Measurements from ENCODE around the gene RSL24D1.
A peak's percentile ranks its signal among the peaks of the same experiment; 100 is the strongest.

RSL24D1 gene

DNA sequence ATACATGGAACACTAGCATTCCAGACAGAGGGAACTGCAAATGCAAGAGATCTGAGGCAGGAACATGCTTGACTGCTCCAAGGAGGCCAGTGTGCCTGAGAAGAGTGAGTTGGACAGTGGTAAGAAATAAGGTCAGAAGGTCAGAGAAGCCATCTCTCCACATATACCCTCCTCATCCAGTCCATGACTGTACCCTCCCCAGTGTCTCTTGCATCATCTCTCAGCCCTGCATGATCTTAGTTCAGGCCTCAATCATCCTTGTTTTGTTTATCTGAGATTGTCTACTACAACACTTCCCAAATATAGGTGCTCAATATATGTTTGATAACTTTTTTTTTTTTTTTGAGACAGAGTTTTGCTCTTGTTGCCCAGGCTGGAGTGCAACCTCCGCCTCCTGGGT lies 5.5 kb upstream of the RSL24D1 start:
- Histone ChIP-seq H3K9ac (ENCODE audit: low read length) (no peak overlapping the region), H3K9me3 (ENCODE audit: low read length) (no peaks in the 10 kb centered on the region), H3K4me3 (ENCODE audit: low read depth in 1 of 2, low read length in 2 of 2) (no peak overlapping the region), H3K27ac (ENCODE audit: low read depth, low read length) (no peak overlapping the region), H3K27me3 (ENCODE audit: control insufficient read depth in 1 of 2, insufficient read depth in 2 of 2, low read length in 2 of 2) (no peaks in the 10 kb centered on the region), H3K36me3 (ENCODE audit: insufficient read depth, low read length) (peaks cover 10% of the 10 kb centered on the region), H3K4me1 (ENCODE audit: insufficient read depth, low read length) (peaks cover 6% of the 10 kb centered on the region)

DNA sequence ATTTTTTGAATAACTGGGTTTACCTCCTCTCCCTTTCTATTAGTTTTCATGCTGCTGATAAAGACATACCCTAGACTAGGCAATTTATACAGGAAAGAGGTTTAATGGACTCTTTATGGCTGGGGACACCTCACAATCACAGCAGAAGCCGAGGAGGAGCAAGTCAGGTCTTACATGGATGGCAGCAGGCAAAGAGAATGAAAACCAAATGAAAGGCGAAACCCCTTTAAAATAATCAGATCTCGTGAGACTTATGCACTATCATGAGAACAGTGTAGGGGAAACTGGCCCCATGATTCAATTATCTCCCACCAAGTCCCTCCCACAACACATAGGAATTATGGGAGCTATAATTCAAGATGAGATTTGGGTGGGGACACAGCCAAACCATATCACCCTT lies 2.0 kb upstream of the RSL24D1 start:
- no peak overlapping the region for H3K9ac ChIP-seq (ENCODE audit: low read length)
- H3K36me3 ChIP-seq (ENCODE audit: insufficient read depth, low read length) = no peaks in the 10 kb centered on the region
- peaks cover 27% of the 10 kb centered on the region for H3K4me1 ChIP-seq (ENCODE audit: insufficient read depth, low read length)
- no peaks in the 10 kb centered on the region for H3K27me3 ChIP-seq (ENCODE audit: control insufficient read depth in 1 of 2, insufficient read depth in 2 of 2, low read length in 2 of 2)
- no peak overlapping the region for H3K27ac ChIP-seq (ENCODE audit: low read depth, low read length)
- H3K9me3 ChIP-seq (ENCODE audit: low read length) = no peaks in the 10 kb centered on the region
- H3K4me3 ChIP-seq (ENCODE audit: low read depth in 1 of 2, low read length in 2 of 2) = no peak overlapping the region

DNA sequence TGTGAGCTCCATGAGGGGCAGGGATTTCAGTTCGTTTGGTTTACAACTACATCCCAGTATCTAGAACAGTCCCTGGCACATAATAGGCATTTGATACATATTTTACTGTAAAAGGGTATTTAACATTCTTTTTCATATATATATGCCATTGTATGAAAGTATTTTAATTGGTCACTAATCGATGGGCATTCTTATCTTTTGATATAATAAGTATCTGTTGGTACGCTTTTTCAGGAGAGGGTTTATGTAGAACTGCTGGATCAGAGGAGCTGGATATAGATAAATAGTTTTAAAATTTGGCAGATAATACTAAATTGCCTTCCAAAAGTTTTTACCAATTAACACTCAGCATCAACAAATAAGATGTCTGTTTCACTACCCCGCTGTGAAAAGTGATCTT lies 978 bp upstream of the RSL24D1 start:
- peak overlapping the region; percentile 80 for H3K27ac ChIP-seq (ENCODE audit: low read depth, low read length)
- peak overlapping the region; percentile 52 to 93 for H3K4me3 ChIP-seq (ENCODE audit: low read depth in 1 of 2, low read length in 2 of 2)
- H3K36me3 ChIP-seq (ENCODE audit: insufficient read depth, low read length) = no peaks in the 10 kb centered on the region
- H3K27me3 ChIP-seq (ENCODE audit: control insufficient read depth in 1 of 2, insufficient read depth in 2 of 2, low read length in 2 of 2) = no peaks in the 10 kb centered on the region
- H3K4me1 ChIP-seq (ENCODE audit: insufficient read depth, low read length) = peaks cover 28% of the 10 kb centered on the region
- H3K9me3 ChIP-seq (ENCODE audit: low read length) = no peaks in the 10 kb centered on the region
- peak overlapping the region; percentile 96 for H3K9ac ChIP-seq (ENCODE audit: low read length)

DNA sequence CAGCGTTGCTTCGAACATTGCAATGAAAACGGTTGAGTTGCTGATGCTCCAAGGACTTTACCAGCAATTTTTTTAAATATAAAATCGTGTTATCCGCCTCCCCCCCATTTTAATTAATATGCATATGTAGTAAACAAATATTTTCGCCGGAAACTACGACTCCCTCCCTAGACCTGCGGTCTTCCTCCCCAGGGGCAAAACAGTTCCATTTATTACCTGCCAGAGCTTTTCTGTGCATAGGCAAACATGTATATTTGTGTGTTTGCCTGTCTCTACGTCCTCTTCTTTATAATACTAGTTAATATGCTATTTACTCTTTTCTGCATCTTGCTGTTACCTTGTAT lies 593 bp upstream of the RSL24D1 start:
- Histone ChIP-seq H3K4me3 (ENCODE audit: low read depth in 1 of 2, low read length in 2 of 2) (peak overlapping the region; percentile 52 to 93), H3K4me1 (ENCODE audit: insufficient read depth, low read length) (peaks cover 28% of the 10 kb centered on the region), H3K36me3 (ENCODE audit: insufficient read depth, low read length) (peaks cover 3% of the 10 kb centered on the region), H3K27ac (ENCODE audit: low read depth, low read length) (peak overlapping the region; percentile 80), H3K27me3 (ENCODE audit: control insufficient read depth in 1 of 2, insufficient read depth in 2 of 2, low read length in 2 of 2) (no peaks in the 10 kb centered on the region), H3K9ac (ENCODE audit: low read length) (peak overlapping the region; percentile 96), H3K9me3 (ENCODE audit: low read length) (no peaks in the 10 kb centered on the region)

DNA sequence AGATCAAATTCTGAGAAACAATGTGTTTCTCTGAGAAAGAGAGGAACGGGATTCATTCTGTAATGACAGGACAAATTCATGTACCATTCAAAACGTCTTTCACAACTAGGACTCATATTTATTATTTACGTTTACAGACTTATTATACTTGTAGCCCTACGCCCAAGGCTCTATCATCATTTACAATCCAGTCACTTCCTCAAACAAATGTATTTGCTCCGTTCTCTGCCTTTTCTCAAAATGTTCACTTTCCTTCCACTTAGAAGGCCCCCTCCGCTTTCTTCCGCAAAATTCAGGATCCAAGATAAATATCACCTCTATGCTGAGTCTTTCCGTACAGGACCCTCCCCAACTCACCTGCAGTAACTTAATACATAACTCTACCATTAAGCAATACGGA lies 745 bp downstream of the RSL24D1 start:
- H3K27me3 ChIP-seq (ENCODE audit: control insufficient read depth in 1 of 2, insufficient read depth in 2 of 2, low read length in 2 of 2) = no peaks in the 10 kb centered on the region
- peak overlapping the region; percentile 96 for H3K9ac ChIP-seq (ENCODE audit: low read length)
- H3K36me3 ChIP-seq (ENCODE audit: insufficient read depth, low read length) = peaks cover 14% of the 10 kb centered on the region
- no peaks in the 10 kb centered on the region for H3K9me3 ChIP-seq (ENCODE audit: low read length)
- peaks cover 28% of the 10 kb centered on the region for H3K4me1 ChIP-seq (ENCODE audit: insufficient read depth, low read length)
- peak overlapping the region; percentile 80 for H3K27ac ChIP-seq (ENCODE audit: low read depth, low read length)
- peak overlapping the region; percentile 51 to 93 for H3K4me3 ChIP-seq (ENCODE audit: low read depth in 1 of 2, low read length in 2 of 2)

DNA sequence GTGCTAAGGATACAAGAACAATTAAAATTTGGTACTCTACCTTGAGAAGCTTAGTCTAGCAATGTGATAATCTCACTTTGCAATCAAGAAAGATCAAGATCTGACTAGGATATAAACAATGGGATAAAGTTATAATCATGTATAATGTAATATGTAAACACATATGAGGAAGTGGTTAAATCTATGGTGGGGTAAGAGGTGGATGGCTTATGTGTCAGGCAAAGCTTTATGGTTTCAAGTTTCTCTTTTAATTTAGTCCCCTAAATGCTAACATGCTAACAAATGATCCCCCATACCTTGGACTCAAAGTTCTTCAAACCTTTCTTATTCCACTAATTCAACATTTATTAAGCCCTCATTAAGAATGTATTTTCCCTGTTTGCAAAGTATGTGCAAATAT lies 2.5 kb downstream of the RSL24D1 start:
- Histone ChIP-seq H3K27ac (ENCODE audit: low read depth, low read length) (no peak overlapping the region), H3K4me1 (ENCODE audit: insufficient read depth, low read length) (peaks cover 28% of the 10 kb centered on the region), H3K9ac (ENCODE audit: low read length) (no peak overlapping the region), H3K36me3 (ENCODE audit: insufficient read depth, low read length) (peaks cover 23% of the 10 kb centered on the region), H3K9me3 (ENCODE audit: low read length) (no peaks in the 10 kb centered on the region), H3K27me3 (ENCODE audit: control insufficient read depth in 1 of 2, insufficient read depth in 2 of 2, low read length in 2 of 2) (no peaks in the 10 kb centered on the region), H3K4me3 (ENCODE audit: low read depth in 1 of 2, low read length in 2 of 2) (no peak overlapping the region)

DNA sequence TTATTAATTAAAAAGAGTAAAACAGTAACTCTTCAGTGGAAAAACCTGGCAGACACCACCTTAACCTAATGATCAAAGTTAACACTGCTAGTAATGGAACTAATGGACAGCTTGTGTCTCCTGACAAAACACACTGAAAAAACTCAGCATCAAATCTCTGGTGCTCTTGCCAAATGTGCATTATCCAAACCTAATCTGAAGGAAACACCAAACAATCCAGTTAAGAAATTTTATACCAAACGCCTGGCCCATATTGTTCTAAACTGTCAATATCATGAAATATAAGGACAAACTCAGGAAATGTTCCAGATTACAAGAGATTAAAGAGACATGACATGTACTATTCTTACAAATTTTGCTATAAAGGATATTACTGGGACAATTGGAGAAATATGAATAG lies 10.4 kb downstream of the RSL24D1 start:
- Histone ChIP-seq H3K36me3 (ENCODE audit: insufficient read depth, low read length) (peaks cover 31% of the 10 kb centered on the region), H3K27me3 (ENCODE audit: control insufficient read depth in 1 of 2, insufficient read depth in 2 of 2, low read length in 2 of 2) (no peaks in the 10 kb centered on the region), H3K9ac (ENCODE audit: low read length) (no peak overlapping the region), H3K27ac (ENCODE audit: low read depth, low read length) (no peak overlapping the region), H3K4me3 (ENCODE audit: low read depth in 1 of 2, low read length in 2 of 2) (no peak overlapping the region), H3K4me1 (ENCODE audit: insufficient read depth, low read length) (peaks cover 6% of the 10 kb centered on the region), H3K9me3 (ENCODE audit: low read length) (no peaks in the 10 kb centered on the region)

DNA sequence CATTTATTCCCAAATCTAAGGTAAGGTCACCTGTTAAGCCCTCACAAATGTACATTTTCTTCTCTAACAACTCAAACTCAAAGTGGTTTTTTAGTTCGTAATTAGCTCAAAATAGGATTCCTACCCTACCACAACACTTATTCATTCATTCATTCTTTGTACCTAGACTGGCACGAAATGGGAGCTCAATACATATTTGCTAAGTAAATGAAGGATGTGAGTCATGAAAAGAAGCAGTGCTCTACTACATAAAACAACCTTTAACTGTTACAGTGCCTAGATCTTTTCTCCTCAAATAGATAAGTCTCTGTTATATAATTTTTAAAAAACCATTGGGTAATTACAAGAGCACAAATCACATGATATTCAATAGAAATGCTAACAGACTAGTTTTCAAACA lies 13.1 kb downstream of the RSL24D1 start:
- no peaks in the 10 kb centered on the region for H3K9me3 ChIP-seq (ENCODE audit: low read length)
- no peak overlapping the region for H3K4me3 ChIP-seq (ENCODE audit: low read depth in 1 of 2, low read length in 2 of 2)
- H3K27ac ChIP-seq (ENCODE audit: low read depth, low read length) = no peak overlapping the region
- peaks cover 32% of the 10 kb centered on the region for H3K36me3 ChIP-seq (ENCODE audit: insufficient read depth, low read length)
- no peaks in the 10 kb centered on the region for H3K27me3 ChIP-seq (ENCODE audit: control insufficient read depth in 1 of 2, insufficient read depth in 2 of 2, low read length in 2 of 2)
- H3K4me1 ChIP-seq (ENCODE audit: insufficient read depth, low read length) = peaks cover 6% of the 10 kb centered on the region
- no peak overlapping the region for H3K9ac ChIP-seq (ENCODE audit: low read length)

DNA sequence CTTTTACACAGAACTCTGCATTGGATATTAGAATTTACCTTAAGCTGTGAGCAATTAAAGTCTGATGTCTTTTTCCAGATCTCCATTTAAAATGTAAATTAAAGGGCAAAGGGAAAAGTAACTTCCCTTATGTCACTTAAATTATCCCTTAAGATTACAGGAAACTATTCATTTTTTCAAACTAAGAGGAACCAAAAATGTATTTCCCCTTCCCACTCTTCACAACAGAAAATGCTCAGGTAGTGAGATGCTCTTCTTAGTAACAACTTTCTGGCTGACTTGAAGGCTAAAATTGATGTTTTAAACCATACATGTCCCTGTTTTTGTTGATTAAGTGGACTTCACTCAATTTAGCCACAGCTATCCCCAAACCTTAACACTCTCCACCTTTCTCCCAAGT lies 17.6 kb downstream of the RSL24D1 start:
- Histone ChIP-seq H3K36me3 (ENCODE audit: insufficient read depth, low read length) (peaks cover 26% of the 10 kb centered on the region), H3K9me3 (ENCODE audit: low read length) (no peaks in the 10 kb centered on the region), H3K4me3 (ENCODE audit: low read depth in 1 of 2, low read length in 2 of 2) (no peak overlapping the region), H3K4me1 (ENCODE audit: insufficient read depth, low read length) (no peaks in the 10 kb centered on the region), H3K9ac (ENCODE audit: low read length) (no peak overlapping the region), H3K27ac (ENCODE audit: low read depth, low read length) (no peak overlapping the region), H3K27me3 (ENCODE audit: control insufficient read depth in 1 of 2, insufficient read depth in 2 of 2, low read length in 2 of 2) (no peaks in the 10 kb centered on the region)

DNA sequence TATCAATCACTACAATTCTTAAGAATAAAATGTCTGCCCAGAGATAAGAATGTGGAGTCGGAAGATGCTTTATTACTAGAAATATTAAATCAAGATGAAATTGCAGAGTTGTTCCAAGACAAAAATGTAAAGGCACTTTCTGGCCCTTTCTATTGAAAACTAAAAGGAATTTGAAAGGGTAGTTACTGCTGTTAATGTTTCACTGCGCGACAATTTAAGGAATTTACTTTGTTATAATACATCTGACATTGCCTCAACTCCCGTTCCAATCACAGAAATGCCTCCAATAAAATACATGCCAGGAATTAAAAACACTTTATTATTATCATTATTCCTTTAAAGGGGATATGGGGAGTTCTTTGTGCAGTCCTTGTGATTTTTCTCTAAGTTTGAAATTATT lies 26.4 kb downstream of the RSL24D1 start:
- Histone ChIP-seq H3K4me1 (ENCODE audit: insufficient read depth, low read length) (no peaks in the 10 kb centered on the region), H3K9me3 (ENCODE audit: low read length) (no peaks in the 10 kb centered on the region), H3K4me3 (ENCODE audit: low read depth in 1 of 2, low read length in 2 of 2) (no peak overlapping the region), H3K36me3 (ENCODE audit: insufficient read depth, low read length) (no peaks in the 10 kb centered on the region), H3K27me3 (ENCODE audit: control insufficient read depth in 1 of 2, insufficient read depth in 2 of 2, low read length in 2 of 2) (no peaks in the 10 kb centered on the region), H3K27ac (ENCODE audit: low read depth, low read length) (no peak overlapping the region), H3K9ac (ENCODE audit: low read length) (no peak overlapping the region)

DNA sequence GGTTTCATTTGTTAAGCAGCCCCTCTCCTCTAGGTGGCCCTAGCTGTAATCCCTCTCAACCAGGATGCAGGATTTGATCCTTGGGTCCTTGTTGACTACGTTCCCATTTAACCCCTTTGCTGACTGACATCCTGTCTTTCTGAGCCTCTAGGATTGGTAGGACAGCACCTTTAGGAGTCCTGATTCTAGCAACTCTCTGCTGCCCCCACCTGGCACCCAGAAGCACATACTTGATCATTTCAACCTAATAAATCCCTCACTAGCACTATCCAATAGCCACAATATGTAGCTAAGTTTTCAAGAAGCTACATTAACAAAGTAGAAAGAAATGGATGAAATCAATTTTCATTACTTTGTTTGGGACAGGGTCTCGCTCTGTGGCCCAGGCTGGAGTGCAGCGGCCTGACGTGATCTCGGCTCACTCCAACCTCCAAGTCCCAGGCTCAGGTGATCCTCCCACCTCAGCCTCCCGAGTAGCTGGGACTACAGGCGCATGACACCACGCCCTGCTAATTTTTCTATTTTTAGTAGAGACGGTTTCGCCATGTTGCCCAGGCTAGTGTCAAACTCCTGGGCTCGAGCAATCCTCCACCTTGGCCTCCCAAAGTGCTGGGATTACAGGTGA lies 28.3 kb downstream of the RSL24D1 start:
- no peak overlapping the region for H3K9ac ChIP-seq (ENCODE audit: low read length)
- no peaks in the 10 kb centered on the region for H3K4me1 ChIP-seq (ENCODE audit: insufficient read depth, low read length)
- no peak overlapping the region for H3K4me3 ChIP-seq (ENCODE audit: low read depth in 1 of 2, low read length in 2 of 2)
- no peaks in the 10 kb centered on the region for H3K27me3 ChIP-seq (ENCODE audit: control insufficient read depth in 1 of 2, insufficient read depth in 2 of 2, low read length in 2 of 2)
- H3K9me3 ChIP-seq (ENCODE audit: low read length) = no peaks in the 10 kb centered on the region
- H3K36me3 ChIP-seq (ENCODE audit: insufficient read depth, low read length) = no peaks in the 10 kb centered on the region
- H3K27ac ChIP-seq (ENCODE audit: low read depth, low read length) = no peak overlapping the region

DNA sequence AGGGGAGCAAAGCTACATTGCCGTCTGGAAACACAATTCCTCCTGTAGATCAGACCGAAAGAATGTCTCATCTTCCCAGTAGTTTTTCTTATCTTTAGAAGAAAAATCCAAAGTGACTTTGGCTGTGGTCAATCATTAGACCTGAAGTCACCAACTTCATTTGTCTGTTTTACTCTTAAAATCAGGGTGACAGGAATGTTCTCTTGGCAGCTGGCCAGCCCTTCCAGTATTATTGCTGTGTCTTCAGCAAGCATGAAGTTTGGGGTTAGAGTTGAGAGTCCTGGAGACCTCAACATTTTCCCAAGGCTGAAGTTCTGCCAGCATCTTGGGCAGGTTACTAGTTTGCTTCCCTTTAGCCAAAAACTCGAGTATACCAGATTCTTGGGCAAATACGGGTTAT lies 32.5 kb downstream of the RSL24D1 start:
- H3K27ac ChIP-seq (ENCODE audit: low read depth, low read length) = no peak overlapping the region
- H3K36me3 ChIP-seq (ENCODE audit: insufficient read depth, low read length) = no peaks in the 10 kb centered on the region
- H3K9ac ChIP-seq (ENCODE audit: low read length) = no peak overlapping the region
- H3K4me1 ChIP-seq (ENCODE audit: insufficient read depth, low read length) = no peaks in the 10 kb centered on the region
- no peak overlapping the region for H3K4me3 ChIP-seq (ENCODE audit: low read depth in 1 of 2, low read length in 2 of 2)
- no peaks in the 10 kb centered on the region for H3K27me3 ChIP-seq (ENCODE audit: control insufficient read depth in 1 of 2, insufficient read depth in 2 of 2, low read length in 2 of 2)
- H3K9me3 ChIP-seq (ENCODE audit: low read length) = no peaks in the 10 kb centered on the region
